Fibroblast of mammary gland (primary cell): ENCODE results near the gene NR1D2.
A peak's percentile ranks its signal among the peaks of the same experiment; 100 is the strongest.

Experiments
- DNase-seq: peaks from one replicate; pipeline ENCODE4 v3.0.0-alpha.2; 2010; ENCODE audit warnings: low read depth
- H3K4me3 ChIP-seq: 2 replicates; pipeline ENCODE4 v1.5.1; 2011; ENCODE audit warnings: low read depth, mild to moderate bottlenecking, low read length, moderate library complexity; ENCODE audit not compliant: control insufficient read depth
- CTCF ChIP-seq: conservative IDR thresholded peaks from 2 replicates; pipeline ENCODE4 v1.5.1; 2011; ENCODE audit warnings: low read depth, low read length, inconsistent platforms; ENCODE audit not compliant: control insufficient read depth, insufficient read depth

NR1D2 gene

GRCh38 chr3:23961066-23961465 is 16.0 kb downstream of the NR1D2 start:
- TF ChIP-seq CTCF = no peak
- DNase-seq = no peak
- H3K4me3 ChIP-seq = no peak overlapping the region

GRCh38 chr3:23961913-23962312 is 16.8 kb downstream of the NR1D2 start:
- DNase-seq = no peak
- no peak overlapping the region for H3K4me3 ChIP-seq
- no peak for TF ChIP-seq CTCF

GRCh38 chr3:23964537-23965235 is 19.6 kb downstream of the NR1D2 start:
- no peak for TF ChIP-seq CTCF
- H3K4me3 ChIP-seq = no peak overlapping the region
- peak; percentile 38 for DNase-seq

- DNase-seq = peak; percentile 31
- no peak overlapping the region for H3K4me3 ChIP-seq
- no peak for TF ChIP-seq CTCF
Measured at GRCh38 chr3:23966328-23966727, 21.2 kb downstream of the NR1D2 start.

- TF ChIP-seq CTCF = no peak
- peak; percentile 82 for DNase-seq
- H3K4me3 ChIP-seq = no peak overlapping the region
Measured at GRCh38 chr3:23968463-23969184, 23.5 kb downstream of the NR1D2 start.

GRCh38 chr3:23969393-23969792 is 24.3 kb downstream of the NR1D2 start:
- no peak for DNase-seq
- no peak for TF ChIP-seq CTCF
- no peak overlapping the region for H3K4me3 ChIP-seq

GRCh38 chr3:23971684-23972083 is 26.6 kb downstream of the NR1D2 start:
- DNase-seq = no peak
- no peak overlapping the region for H3K4me3 ChIP-seq
- no peak for TF ChIP-seq CTCF
